T-cell (primary cell): Measurements from ENCODE around the gene TMEM218. TPM values are rescaled to one million over a fixed set of nuclear protein-coding genes. Genes with fewer than 3 reads are reported as not detected.

Source experiments
- ATAC-seq, 4 experiments: fragments of 200-7000 bp in 3 of 4; fragments of 150-1000 bp in 1 of 4; cut with Tn5 transposase; replicated peaks in 1 of 4; 1 replicate in 3 of 4; 2 replicates in 1 of 4; pipeline ENCODE4 v1.10.0; 2021; ENCODE audit warnings: moderate library complexity in 3 of 4, mild to moderate bottlenecking in 2 of 4, moderate number of reproducible peaks in 1 of 4
- CTCF ChIA-PET, 2 donors: fragments of 300-600 bp; sonication (Branson Sonifier 250); formaldehyde crosslinking; loops; one replicate each; lab custom pipeline; 2022; ENCODE audit warnings: antibody characterized with exemption in 2 of 2; lab: Charles Lee
- POLR2A ChIA-PET, 2 donors: fragments of 300-600 bp; sonication (Branson Sonifier 250); formaldehyde crosslinking; loops; one replicate each; lab custom pipeline; 2022; ENCODE audit warnings: antibody characterized with exemption in 2 of 2; lab: Charles Lee
- DNase-seq, 35 experiments: peaks; one replicate each; pipeline versions ENCODE4 v3.0.0 to v3.0.0-alpha.2; 2013 to 2023
- H3K27ac ChIP-seq: one replicate; pipeline ENCODE4 v1.5.1; 2013; ENCODE audit warnings: low read length
- H3K27me3 ChIP-seq, 2 experiments: replicated peaks in 1 of 2; 1 replicate in 1 of 2; 2 replicates in 1 of 2; pipeline versions ENCODE4 v1.6.1 to v1.7.0; 2013; ENCODE audit warnings: low read length in 1 of 2, mixed read lengths in 1 of 2; ENCODE audit not compliant: control insufficient read depth in 2 of 2, insufficient read depth in 2 of 2; ENCODE audit errors: extremely low read depth in 1 of 2
- H3K36me3 ChIP-seq, 2 donors: 1 replicate in 1 of 2; 2 replicates in 1 of 2; pipeline versions ENCODE4 v1.6.1 to v1.7.0; 2013; ENCODE audit warnings: low read length in 1 of 2; ENCODE audit not compliant: control insufficient read depth in 2 of 2, insufficient read depth in 1 of 2; ENCODE audit errors: extremely low read depth in 1 of 2
- H3K4me1 ChIP-seq, 2 experiments: 1 replicate in 1 of 2; 2 replicates in 1 of 2; pipeline versions ENCODE4 v1.6.1 to v1.7.0; 2013; ENCODE audit warnings: low read length in 2 of 2, mixed read lengths in 1 of 2; ENCODE audit not compliant: insufficient read depth in 2 of 2, control insufficient read depth in 1 of 2; ENCODE audit errors: extremely low read depth in 1 of 2
- H3K4me3 ChIP-seq, 2 donors: 1 replicate in 1 of 2; 2 replicates in 1 of 2; pipeline versions ENCODE4 v1.5.1 to v1.7.0; 2013; ENCODE audit warnings: mild to moderate bottlenecking in 2 of 2, low read length in 1 of 2, moderate library complexity in 1 of 2; ENCODE audit not compliant: control insufficient read depth in 1 of 2; ENCODE audit errors: extremely low read depth in 1 of 2
- H3K9me3 ChIP-seq: 2 replicates; pipeline ENCODE4 v1.7.0; 2013
- H3K27ac Mint-ChIP-seq, 2 donors: one replicate each; pipeline ENCODE4 v1.8.0; 2020 to 2021; ENCODE audit warnings: mild to moderate bottlenecking in 2 of 2, mixed read lengths in 2 of 2
- H3K27me3 Mint-ChIP-seq, 2 donors: one replicate each; pipeline ENCODE4 v1.8.0; 2021 to 2022; ENCODE audit warnings: mixed read lengths in 2 of 2
- H3K36me3 Mint-ChIP-seq: one replicate; pipeline ENCODE4 v1.8.0; 2021; ENCODE audit warnings: mixed read lengths
- H3K4me1 Mint-ChIP-seq, 3 donors: one replicate each; pipeline ENCODE4 v1.8.0; 2020 to 2022; ENCODE audit warnings: mixed read lengths in 3 of 3, mild to moderate bottlenecking in 1 of 3
- H3K4me3 Mint-ChIP-seq, 3 donors: one replicate each; pipeline ENCODE4 v1.8.0; 2020 to 2022; ENCODE audit warnings: mild to moderate bottlenecking in 3 of 3, mixed read lengths in 3 of 3, moderate library complexity in 3 of 3
- H3K9me3 Mint-ChIP-seq, 3 donors: one replicate each; pipeline ENCODE4 v1.8.0; 2020 to 2022; ENCODE audit warnings: mixed read lengths in 3 of 3
- WGBS: methylation state at CpG from one replicate; pipeline ENCODE4 v1.1.5; 2013; ENCODE audit warnings: missing lambda C conversion rate; ENCODE audit not compliant: insufficient coverage; 5-methylcytosine and 5-hydroxymethylcytosine counted together
- total RNA-seq, 35 experiments: library from RNA in 6 of 35; stranded (reverse) in 6 of 35; fragments of 120-200 nt in 1 of 35; gene quantifications; one replicate each; pipeline versions ENCODE4 v1.2.1 to v1.2.4 and lab custom pipeline; 2013 to 2026

TMEM218 gene
- total RNA-seq, 5 donors from 2014 or later (not counting 1 experiment from before 2014, with no cell fraction given) = 10.3 to 18.9 (median 14.8) TPM

GRCh38 chr11:125146232-125146631 lies 34.8 kb upstream of the TMEM218 start:
- Mint-ChIP-seq H3K36me3 (no peaks in the 10 kb centered on the region), H3K9me3 (no peaks in the 10 kb centered on the region), H3K4me1 (peaks cover 4 to 8% (median 5%) of the 10 kb centered on the region in 3 donors), H3K27me3 (peaks cover 20 to 26% of the 10 kb centered on the region in 2 donors), H3K4me3 (no peak overlapping the region), H3K27ac (no peak overlapping the region)
- no peak overlapping the region for H3K4me3 ChIP-seq
- H3K27me3 ChIP-seq = peaks cover 8 to 23% of the 10 kb centered on the region in 2 experiments
- no peak for DNase-seq
- ChIA-PET CTCF (interaction anchor here in 1 of 2 donors (0.6 kb wide), 1 partner anchor 29 kb away, joined by 4 read pairs; no protein-coding TSS in a partner anchor), POLR2A (no interaction called here)
- peaks cover 0 to 5% of the 10 kb centered on the region in 2 experiments for H3K4me1 ChIP-seq
- no peak for ATAC-seq
- H3K27ac ChIP-seq = no peak overlapping the region
- H3K36me3 ChIP-seq = no peaks in the 10 kb centered on the region
- no peaks in the 10 kb centered on the region for H3K9me3 ChIP-seq
- 100% methylated on average over 1 of the region's 1 CpG for WGBS

DNA sequence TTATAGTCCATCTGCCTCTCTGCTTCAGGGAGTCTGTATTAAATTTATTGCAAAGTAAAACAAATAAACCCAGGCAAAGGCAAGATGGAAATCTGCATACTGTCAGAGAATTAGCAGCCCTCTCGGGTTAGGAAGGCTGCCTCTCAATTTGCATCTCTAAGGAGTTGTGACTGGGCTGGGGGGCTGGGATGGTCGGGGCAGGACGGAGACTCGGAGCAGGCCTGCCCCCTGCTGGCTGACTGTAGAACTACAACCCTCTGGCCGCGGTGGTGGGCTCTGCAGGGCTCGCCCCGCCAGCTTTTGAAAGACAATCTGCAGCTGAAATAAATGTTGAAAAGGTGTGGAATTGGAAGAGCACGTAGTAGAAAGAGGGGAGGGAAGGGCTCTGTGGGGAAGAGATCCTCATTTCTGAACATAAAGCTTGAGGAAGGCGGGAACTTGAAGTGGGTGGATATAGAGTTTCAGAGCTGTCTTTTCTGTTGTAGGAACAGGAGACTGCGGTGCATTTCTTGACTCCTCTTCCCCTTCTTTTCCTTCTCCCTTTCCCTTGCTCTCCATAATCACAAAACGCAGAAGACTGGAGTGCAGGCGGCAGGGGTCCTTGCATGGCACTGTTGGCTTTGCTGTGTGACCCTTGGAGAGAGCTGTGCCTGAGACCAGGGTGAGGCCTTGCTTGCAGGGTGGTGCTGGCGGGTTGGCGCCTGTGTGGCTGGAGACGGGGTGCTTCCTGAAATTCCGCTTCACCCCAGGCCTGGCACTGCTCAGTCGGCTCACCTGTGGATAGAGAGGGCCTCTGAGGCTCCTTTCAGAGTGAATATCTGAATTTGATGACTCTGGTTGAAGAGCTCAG lies 30.5 kb upstream of the TMEM218 start:
- Mint-ChIP-seq H3K27me3 (peaks cover 33 to 52% of the 10 kb centered on the region in 2 donors), H3K9me3 (no peaks in the 10 kb centered on the region), H3K4me1 (peaks cover 4 to 8% (median 5%) of the 10 kb centered on the region in 3 donors), H3K27ac (no peak overlapping the region), H3K4me3 (no peak overlapping the region), H3K36me3 (no peaks in the 10 kb centered on the region)
- Histone ChIP-seq H3K27ac (no peak overlapping the region), H3K27me3 (peaks cover 9 to 40% of the 10 kb centered on the region in 2 experiments), H3K4me3 (no peak overlapping the region), H3K36me3 (no peaks in the 10 kb centered on the region), H3K4me1 (peaks cover 0 to 5% of the 10 kb centered on the region in 2 experiments), H3K9me3 (no peaks in the 10 kb centered on the region)
- ATAC-seq (peak; percentile 80 to 92 (median 84)), DNase-seq (peak in 33 of 35 experiments; percentile 22 to 72 (median 44))
- 35% methylated on average over 15 of the region's 18 CpGs for WGBS
- ChIA-PET POLR2A (no interaction called here), CTCF (interaction anchor here (0.5 to 4.1 kb wide), 21 partner anchors 12 to 395 kb away, joined by 3 to 19 read pairs (median 3); partner anchors contain the start of genes CCDC15 (in 1 of the 2) and TMEM218 (in 1 of the 2))

DNA sequence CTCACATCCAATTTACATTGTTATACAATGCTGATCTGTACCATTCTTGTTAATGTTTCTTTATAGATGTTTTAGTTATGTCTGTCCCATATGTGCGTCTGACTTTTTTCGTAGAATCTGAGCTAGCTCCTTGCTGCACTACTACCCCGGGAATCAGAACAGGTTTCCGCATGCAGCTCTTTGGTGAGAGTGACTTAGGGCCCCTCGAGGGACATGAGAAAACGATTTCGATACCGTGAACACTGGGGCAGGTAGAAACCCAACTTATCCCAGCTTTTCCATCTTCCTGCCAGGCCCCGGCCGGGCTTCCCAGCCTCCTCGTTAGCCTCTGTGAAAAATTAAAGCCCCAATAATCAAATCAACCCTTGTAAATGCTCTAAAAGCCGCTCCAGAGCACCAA lies 29.8 kb upstream of the TMEM218 start:
- Histone ChIP-seq H3K36me3 (no peaks in the 10 kb centered on the region), H3K27ac (no peak overlapping the region), H3K4me3 (no peak overlapping the region), H3K9me3 (no peaks in the 10 kb centered on the region), H3K4me1 (peaks cover 0 to 5% of the 10 kb centered on the region in 2 experiments), H3K27me3 (peaks cover 9 to 37% of the 10 kb centered on the region in 2 experiments)
- H3K9me3 Mint-ChIP-seq = no peaks in the 10 kb centered on the region
- ChIA-PET CTCF (interaction anchor here (0.6 to 4.1 kb wide), 14 partner anchors 12 to 265 kb away, joined by 3 to 19 read pairs (median 4); partner anchors contain the start of gene CCDC15 (in 2 of the 2)), POLR2A (no interaction called here)
- peaks cover 33 to 52% of the 10 kb centered on the region in 2 donors for H3K27me3 Mint-ChIP-seq
- H3K4me3 Mint-ChIP-seq = no peak overlapping the region
- ATAC-seq (no peak), DNase-seq (no peak)
- H3K36me3 Mint-ChIP-seq = no peaks in the 10 kb centered on the region
- 69% methylated on average over 9 of the region's 12 CpGs for WGBS
- peaks cover 4 to 8% (median 5%) of the 10 kb centered on the region in 3 donors for H3K4me1 Mint-ChIP-seq
- no peak overlapping the region for H3K27ac Mint-ChIP-seq

- POLR2A ChIA-PET = no interaction called here
- peaks cover 0 to 5% of the 10 kb centered on the region in 2 experiments for H3K4me1 ChIP-seq
- 67% methylated on average over 6 of the region's 8 CpGs for WGBS
- peaks cover 33 to 52% of the 10 kb centered on the region in 2 donors for H3K27me3 Mint-ChIP-seq
- H3K9me3 ChIP-seq = no peaks in the 10 kb centered on the region
- H3K9me3 Mint-ChIP-seq = no peaks in the 10 kb centered on the region
- CTCF ChIA-PET = interaction anchor here (0.7 to 4.1 kb wide), 11 partner anchors 10 to 520 kb away, joined by 3 to 19 read pairs (median 4); partner anchors contain the start of gene CCDC15 (in 2 of the 2)
- no peaks in the 10 kb centered on the region for H3K36me3 Mint-ChIP-seq
- H3K27ac Mint-ChIP-seq = no peak overlapping the region
- H3K4me3 ChIP-seq = no peak overlapping the region
- ATAC-seq = no peak
- DNase-seq = no peak
- H3K27ac ChIP-seq = no peak overlapping the region
- H3K27me3 ChIP-seq = peaks cover 6 to 37% of the 10 kb centered on the region in 2 experiments
- H3K4me1 Mint-ChIP-seq = peaks cover 4 to 8% (median 5%) of the 10 kb centered on the region in 3 donors
- no peaks in the 10 kb centered on the region for H3K36me3 ChIP-seq
- no peak overlapping the region for H3K4me3 Mint-ChIP-seq
These were observed 28.8 kb upstream of the TMEM218 start for GRCh38 chr11:125140233-125140632.

- H3K27me3 ChIP-seq = peaks cover 6 to 36% of the 10 kb centered on the region in 2 experiments
- ATAC-seq = no peak
- no peak for DNase-seq
- Mint-ChIP-seq H3K27me3 (peaks cover 34 to 55% of the 10 kb centered on the region in 2 donors), H3K4me3 (no peak overlapping the region), H3K27ac (no peak overlapping the region), H3K36me3 (no peaks in the 10 kb centered on the region), H3K9me3 (no peaks in the 10 kb centered on the region), H3K4me1 (peaks cover 4 to 8% (median 5%) of the 10 kb centered on the region in 3 donors)
- H3K9me3 ChIP-seq = no peaks in the 10 kb centered on the region
- 80% methylated on average over 1 of the region's 3 CpGs for WGBS
- POLR2A ChIA-PET = no interaction called here
- no peak overlapping the region for H3K27ac ChIP-seq
- H3K4me1 ChIP-seq = peaks cover 0 to 5% of the 10 kb centered on the region in 2 experiments
- no peaks in the 10 kb centered on the region for H3K36me3 ChIP-seq
- CTCF ChIA-PET = interaction anchor here in 1 of 2 donors (0.7 to 4.1 kb wide), 6 partner anchors 10 to 519 kb away, joined by 3 to 15 read pairs (median 3); no protein-coding TSS in a partner anchor
- H3K4me3 ChIP-seq = no peak overlapping the region
These were observed 28.4 kb upstream of the TMEM218 start for GRCh38 chr11:125139778-125140177.

- no peak overlapping the region for H3K27ac ChIP-seq
- H3K27me3 Mint-ChIP-seq = peaks cover 35 to 56% of the 10 kb centered on the region in 2 donors
- DNase-seq (no peak), ATAC-seq (no peak)
- no peaks in the 10 kb centered on the region for H3K9me3 ChIP-seq
- peaks cover 6 to 29% of the 10 kb centered on the region in 2 experiments for H3K27me3 ChIP-seq
- peaks cover 4 to 8% (median 5%) of the 10 kb centered on the region in 3 donors for H3K4me1 Mint-ChIP-seq
- no peaks in the 10 kb centered on the region for H3K9me3 Mint-ChIP-seq
- H3K36me3 Mint-ChIP-seq = no peaks in the 10 kb centered on the region
- H3K4me3 ChIP-seq = no peak overlapping the region
- peaks cover 0 to 5% of the 10 kb centered on the region in 2 experiments for H3K4me1 ChIP-seq
- no peak overlapping the region for H3K4me3 Mint-ChIP-seq
- ChIA-PET CTCF (interaction anchor here in 1 of 2 donors (0.8 kb wide), 1 partner anchor 28 kb away, joined by 4 read pairs; the partner anchor contains the start of gene TMEM218), POLR2A (no interaction called here)
- 63% methylated on average over 1 of the region's 8 CpGs for WGBS
- no peaks in the 10 kb centered on the region for H3K36me3 ChIP-seq
- H3K27ac Mint-ChIP-seq = no peak overlapping the region
These were observed 27.5 kb upstream of the TMEM218 start for GRCh38 chr11:125138966-125139365.
